HG03378 (cell line): ENCODE results near the gene UBE2L5.

ENCODE experiments used
- ATAC-seq: cut with Tn5 transposase; IDR thresholded peaks from one replicate; pipeline ENCODE4 v1.9.1; 2021; ENCODE audit warnings: mild to moderate bottlenecking, moderate library complexity; ENCODE audit not compliant: unreplicated experiment

The UBE2L5 gene

DNA sequence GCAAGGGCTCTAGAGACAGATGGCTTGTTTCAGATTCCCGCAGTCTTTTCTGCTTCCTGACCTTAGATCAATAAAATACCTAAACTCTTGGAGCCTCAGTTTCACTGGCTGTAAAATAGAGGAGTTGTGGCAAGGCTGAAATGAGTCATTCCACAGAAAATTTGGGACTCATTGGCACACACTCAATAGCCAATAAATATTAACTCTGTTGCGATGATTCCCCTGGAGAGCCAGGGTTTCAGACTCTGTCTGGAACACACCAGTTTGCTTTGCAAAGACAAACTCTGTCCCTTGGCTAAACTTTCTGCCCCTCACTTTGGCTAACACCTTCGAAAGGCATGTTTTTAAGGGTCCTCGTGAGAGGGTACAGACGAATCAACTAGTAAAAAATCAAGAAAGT lies 18.1 kb upstream of the UBE2L5 start:
- no peak for ATAC-seq

DNA sequence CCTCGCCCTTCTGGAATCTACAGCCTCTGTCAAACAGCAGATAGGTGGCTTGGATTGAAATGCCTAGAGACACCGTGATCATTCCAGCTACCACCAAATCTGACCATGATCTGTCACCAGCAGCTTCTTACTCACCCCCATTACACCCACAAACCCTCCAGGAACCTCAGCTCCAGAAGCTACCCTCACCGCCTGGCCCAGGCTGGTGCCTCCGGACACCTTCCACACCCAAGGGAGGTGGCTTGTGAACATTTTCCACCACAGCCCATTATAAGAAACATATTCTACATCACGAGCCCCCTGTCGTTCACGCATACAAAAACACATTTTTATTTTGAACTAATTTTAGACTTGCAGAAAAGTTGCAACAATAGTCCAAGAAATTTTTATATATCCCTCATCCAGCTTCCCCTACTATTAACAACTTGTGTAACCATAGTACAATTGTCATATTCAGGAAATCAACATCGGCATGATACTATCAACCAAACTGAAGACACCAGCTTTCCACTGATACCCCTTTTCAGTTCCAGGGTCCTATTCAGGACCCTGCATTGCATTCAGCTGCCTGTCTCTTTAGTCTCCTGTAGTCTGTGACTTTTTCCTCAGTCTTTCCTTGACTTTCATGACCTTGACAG lies 15.4 kb upstream of the UBE2L5 start:
- ATAC-seq, result no peak

DNA sequence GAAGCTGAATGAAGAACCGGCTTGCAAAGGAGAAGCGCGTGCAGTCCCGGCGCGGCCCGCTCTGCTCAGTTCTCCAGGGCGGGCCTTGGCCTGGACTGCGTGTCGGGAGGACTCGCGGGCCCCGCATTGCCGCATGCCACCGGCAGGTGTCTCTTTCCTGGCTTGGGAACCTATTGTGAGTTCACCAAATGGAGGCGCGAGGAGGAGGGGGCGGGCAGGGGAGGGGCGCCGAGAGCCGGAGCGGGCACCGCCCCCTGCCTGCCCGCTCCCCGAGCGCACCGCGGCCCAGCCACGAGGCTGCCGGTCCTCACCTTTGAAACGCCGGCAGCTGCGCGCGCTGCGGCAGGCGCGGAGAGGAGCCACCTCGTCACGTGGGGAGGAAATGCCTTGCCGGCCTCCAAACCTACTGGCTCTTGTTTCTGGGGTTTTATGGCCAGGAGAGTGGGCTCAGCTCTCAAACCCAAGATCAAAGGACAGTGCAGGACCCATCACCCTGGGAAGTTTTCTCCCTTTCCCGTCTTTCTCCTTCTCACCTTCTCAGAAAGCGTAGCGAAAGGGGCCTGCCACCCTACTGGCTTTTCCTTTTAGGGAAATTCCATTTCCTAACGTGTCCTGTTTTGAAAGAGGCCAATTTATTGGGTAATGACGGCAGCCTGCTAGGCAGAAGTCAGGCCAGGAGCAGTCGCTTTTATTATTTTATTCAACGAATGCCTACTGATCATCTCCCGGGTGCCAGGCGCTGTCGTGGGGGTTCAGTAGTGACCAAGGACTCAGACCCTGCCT lies 13.8 kb upstream of the UBE2L5 start:
- ATAC-seq, result peak; percentile 85

DNA sequence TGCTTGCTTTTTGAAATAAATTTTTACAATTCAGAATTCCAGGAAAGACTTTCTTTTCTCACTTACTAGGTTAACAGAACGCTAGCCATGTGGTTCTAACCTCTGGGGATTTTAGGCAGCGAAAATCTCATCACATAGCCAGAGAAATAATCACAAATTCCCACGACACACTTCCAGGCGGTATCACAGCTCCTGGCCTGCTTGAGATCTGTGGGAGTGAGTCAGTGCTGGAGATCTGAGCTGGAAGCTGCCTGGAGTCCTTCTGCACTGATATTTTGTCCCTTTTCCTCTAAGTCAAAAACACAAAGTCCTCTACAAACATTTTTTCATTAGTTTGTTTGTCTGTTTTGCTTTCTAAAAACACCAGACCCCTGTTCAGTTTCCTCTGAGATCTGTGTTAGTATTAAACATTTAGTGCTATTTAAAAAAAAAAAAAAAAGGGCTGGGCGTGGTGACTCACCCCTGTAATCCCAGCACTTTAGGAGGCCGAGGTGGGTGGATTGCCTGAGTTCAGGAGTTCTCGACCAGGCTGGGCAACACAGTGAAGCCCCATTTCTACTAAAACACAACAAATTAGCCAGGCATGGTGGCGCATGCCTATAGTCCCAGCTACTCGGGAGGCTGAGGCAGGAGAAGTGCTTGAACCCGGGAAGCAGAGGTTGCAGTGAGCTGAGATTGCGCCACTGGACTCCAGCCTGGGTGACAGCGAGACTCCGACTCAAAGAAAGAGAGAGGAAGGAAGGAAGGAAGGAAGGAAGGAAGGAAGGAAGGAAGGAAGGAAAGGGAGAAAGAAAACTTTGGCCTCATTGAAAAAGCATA lies 12.2 kb upstream of the UBE2L5 start:
- no peak for ATAC-seq

DNA sequence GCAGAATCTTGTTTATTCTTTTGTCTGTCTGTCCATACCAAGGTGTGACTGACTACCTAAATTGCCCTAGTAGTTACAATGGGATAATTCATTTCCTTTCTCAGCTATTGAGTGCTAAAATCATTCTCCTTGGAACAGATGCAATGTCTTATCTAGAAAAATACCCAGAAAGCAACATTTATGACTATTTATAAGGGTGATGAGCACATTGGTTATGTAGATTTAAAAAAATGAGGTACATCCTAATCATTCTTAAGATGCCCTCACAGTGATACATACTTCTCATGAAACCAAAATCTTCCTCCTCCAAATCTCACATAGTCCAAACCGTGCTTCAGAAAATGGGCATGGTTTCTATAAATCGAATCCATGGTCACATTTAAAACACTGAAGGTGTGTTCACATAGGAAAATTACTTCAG lies 11.6 kb upstream of the UBE2L5 start:
- no peak for ATAC-seq

DNA sequence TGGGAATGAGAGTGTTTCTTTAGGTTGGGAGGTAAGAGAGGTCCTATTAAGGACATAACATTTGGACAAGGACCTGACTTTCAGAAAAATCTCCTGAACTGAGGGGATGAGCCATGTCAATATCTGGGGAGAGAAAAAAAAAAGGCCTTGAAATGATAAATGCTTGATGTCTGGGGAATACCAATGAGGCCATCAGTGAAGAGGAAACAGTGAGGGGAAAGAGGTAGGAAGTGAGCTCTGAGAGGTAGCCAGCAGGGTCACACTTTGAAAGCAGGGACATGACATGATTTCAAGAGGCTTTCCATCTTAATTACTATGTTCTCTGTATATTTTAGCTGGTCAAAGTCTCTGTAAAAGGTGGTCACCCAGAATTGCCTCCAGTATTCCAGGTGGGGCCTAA lies 9.9 kb upstream of the UBE2L5 start:
- no peak for ATAC-seq

DNA sequence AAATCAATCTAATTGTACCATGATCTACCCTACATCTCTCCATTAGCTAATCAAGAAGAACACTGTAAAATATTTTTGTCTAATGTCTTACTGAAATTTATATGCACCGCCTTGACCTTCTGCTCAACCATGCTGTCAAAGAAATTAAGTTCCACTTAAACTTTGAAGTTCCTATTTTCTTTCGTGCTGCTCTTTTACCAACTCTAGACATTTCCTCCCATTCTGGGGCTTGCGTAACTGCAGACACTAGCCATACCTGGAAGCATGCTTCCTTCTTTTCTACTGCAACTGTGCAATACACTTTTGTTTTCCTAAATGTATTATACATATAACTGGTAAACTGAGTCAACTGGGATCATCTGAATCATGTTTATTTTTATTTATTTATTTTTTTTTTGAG lies 8.5 kb upstream of the UBE2L5 start:
- ATAC-seq, result no peak

DNA sequence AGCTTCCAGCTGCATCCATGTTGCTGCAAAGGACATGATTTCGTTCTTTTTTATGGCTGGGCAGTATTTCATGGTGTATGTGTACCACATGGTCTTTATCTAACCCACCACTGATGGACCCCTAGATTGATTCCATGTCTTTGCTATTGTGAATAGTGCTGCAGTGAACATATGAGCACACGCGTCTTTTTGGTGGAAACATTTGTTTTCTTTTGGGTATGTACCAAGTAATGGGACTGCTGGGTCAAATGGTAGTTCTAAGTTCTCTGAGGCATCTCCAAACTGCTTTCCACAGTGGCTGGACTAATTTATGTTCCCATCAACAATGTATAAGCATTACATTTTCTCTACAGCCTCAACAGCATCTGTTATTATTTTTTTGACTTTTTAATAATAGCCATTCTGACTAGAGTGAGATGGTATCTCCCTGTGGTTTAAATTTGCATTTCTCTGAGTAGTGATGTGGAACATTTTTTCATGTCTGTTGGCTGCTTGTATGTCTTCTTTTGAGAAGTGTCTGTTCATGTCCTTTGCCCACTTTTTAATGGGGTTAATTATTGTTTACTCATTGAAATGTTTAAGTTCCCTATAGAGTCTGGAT lies 6.8 kb upstream of the UBE2L5 start:
- peak; percentile 82 for ATAC-seq

DNA sequence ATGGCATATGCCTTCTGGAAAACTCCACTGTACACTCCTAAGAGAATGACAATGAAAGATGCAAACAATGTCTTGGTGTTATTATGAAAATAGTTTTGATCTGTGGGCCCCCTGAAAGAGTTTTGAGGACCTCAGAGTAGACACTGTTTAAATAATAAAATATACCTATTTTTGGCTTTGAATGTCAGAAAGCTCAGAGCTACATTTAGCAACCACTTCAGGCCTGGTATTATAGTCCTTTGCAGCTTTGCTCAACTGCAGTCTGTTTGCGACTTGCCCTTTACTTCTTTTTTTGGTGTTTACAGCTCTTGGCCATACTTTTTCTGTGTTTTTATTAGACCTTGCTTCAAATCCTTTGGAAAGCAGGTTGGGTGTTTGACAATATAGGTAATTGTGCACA lies 5.8 kb upstream of the UBE2L5 start:
- ATAC-seq, result no peak

DNA sequence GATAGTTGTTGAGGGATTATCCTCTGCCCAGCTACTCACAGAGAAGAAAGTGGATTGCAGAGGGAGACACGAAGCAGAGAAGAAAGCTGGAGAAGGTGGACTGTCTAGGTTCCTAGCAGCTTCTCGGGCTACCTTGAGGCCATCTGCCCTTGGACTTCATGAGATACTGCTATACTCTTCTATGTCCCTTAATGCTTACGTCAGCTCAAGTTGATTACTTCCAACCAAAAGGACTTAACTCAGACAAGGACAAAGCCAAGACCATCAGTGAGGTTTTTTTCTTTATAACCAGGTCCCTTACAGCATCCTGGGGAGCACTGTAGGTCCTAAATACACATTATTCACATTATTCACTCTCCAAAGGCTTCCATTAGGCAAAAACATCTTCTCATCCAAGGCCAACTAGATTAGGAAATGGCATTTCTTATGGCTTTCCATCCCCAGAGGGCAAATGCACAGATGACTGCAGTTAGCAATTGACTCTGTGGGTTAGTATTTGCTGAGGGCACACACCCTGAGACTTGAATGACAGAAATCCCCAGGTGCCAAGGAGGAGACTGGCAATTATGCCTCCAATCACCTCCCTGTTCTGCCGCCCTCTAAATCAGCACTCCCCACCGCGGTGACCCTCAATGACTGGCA lies 4.1 kb upstream of the UBE2L5 start:
- no peak for ATAC-seq

DNA sequence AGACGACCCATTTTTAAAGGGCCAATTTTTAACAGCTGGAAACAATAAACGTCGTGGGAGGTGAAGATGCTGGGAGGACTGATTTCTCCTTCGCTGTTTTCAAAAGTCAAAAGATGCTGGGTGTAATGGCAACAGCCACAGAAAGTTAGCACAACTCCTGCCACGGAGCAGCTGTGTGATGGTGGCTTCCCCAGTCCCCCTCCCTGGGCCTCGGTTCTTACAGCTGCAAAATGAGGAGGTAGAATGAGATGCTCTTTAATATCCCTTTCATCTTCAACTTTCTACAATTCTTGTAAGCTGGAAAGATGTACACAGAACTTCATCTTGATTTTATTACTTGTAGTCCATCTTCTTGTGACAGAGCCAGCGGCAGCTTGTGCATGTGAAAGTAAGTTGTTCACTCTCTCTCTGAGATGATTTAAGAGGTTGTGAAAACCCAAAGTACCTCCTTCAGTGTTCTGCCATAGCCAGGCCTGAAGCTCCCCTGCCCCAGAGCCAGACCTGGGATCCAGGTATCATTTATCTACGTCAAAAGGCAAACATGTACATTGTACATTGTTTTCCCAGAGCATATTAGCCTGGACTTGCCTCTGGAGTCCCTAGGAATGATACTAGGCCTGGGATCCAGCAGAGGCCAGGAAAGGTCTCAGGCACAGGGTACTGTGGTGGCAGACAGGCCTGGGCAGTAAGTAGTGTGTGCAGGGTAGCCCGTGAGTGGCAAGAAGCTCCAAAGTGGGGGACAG lies 3.4 kb upstream of the UBE2L5 start:
- no peak for ATAC-seq

DNA sequence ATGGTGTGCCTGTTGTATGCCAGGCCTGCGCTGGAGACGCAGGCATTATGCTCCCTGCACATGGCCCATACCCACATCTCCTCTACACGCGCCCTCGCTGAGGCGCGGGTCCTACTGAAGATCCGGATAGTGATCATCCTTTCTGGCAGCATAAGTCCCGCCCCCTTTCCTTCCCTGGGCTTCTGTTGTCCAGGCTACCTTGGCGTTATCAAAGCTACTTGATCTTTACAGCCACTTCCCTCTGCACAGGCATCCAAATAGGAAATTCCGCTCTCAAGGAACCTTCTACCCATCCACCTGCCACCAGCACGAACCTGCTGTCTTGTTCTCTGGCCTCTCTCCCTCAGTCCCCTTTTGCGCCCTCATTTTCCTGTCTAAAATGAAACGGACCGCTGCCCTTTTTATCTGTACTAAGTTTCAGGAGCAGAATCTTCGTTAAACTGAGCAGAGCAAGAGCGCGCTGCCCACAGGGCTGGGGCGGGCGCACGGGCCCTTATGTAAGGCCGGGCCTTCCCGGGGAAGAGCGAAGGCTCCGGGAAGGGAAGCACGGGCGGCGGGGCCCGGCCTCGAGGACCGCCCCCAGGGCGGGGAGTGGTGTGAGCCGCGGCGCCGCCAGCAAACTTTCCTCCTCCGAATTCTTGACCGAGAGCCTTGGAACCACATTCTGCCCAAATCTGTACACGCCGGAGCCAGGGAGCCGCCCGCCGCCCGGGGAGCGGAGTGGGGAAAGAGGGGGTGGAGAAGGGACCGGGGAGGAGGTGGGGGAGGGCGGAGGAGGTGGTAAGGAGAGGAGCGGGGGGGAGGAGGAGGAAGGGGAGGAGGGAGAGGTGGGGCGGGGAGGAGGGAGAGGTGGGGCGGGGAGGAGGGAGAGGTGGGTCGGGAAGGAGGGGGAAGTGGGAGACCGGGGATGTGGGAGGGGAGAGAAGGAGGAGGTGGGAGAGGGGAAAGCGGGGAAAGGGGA lies 920 bp upstream of the UBE2L5 start:
- ATAC-seq, result no peak

DNA sequence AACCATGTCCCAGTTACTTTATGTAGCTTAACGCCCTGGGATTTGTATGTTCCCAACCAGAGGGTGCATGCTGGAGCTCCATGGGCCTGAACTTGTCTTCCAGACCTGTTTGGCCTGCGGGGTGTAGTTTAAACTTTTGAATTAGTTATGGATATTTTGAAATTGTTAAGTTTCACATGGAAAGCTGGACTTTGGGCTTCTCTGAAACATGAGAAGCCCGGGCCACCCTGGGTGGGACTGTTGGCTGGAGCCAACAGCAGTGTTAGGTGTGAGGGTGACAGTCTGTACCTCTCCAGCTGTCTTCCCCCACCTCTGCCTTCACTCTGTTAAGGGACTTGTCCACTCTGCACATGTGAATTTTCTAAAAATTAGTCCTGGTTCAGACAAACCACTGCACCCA lies 1.6 kb downstream of the UBE2L5 start:
- no peak for ATAC-seq

DNA sequence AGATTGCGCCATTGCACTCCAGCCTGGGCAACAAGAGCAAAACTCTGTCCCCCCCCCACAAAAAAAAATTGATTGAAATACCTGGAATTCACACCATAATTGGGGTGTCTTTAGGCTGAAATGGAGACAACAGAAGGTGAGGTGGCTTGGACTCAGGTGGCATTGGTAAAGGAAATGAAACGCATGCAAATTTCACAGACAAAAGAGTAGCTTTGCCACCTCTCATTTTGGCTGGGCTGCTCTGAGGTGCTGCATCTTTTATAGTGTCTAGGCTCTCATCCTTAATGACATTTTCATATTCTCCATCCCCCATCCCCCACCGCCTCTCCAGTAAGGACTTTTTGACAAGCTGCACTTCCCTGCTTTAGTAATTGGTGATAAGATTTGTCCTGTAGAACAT lies 6.9 kb downstream of the UBE2L5 start:
- ATAC-seq, result no peak

DNA sequence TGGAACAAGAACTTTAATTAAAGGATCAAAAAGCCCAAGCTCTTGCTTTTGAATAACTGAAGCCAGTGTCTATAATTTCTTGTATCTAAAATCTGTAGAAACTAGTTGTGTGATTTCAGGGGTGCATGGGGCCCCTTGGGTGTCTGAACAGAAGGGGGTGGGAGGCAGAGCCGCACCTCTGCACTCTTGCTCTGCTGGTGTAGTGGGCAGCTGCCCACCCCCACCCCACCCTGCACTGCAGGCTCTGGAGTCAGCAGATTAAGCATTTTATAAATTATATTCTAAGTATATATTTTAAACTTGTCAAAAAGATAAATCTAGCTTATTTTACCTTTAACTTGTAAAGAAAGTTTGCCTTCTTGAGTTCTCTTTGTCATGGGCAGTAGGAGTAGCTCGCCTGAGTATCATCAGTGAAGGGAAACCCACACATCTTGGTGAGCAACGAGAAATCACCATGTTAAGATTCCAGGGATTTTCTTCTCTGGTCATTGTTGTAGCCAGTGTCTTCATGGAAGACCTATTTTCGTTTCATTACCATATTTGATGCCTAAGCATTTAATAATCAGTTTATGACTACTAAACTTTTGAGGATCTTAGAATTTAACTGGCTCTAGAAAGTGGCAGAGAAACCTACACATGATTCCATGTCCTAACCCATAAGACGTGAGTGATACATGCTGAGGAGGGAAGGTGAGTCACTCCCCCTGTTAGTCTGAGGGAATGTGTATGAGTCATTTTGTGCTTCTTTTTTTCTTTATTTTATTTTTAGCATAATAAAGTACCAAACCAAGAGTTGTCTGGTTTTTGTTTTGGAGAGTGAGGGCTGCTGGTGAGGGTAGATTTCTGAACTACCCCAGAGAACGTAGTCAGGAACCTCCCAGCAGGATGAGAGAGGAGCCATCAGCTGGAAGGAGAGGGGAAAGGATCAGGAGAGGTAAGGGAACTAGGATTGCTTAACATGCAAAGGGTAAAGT lies 7.7 kb downstream of the UBE2L5 start:
- ATAC-seq, result peak; percentile 78

DNA sequence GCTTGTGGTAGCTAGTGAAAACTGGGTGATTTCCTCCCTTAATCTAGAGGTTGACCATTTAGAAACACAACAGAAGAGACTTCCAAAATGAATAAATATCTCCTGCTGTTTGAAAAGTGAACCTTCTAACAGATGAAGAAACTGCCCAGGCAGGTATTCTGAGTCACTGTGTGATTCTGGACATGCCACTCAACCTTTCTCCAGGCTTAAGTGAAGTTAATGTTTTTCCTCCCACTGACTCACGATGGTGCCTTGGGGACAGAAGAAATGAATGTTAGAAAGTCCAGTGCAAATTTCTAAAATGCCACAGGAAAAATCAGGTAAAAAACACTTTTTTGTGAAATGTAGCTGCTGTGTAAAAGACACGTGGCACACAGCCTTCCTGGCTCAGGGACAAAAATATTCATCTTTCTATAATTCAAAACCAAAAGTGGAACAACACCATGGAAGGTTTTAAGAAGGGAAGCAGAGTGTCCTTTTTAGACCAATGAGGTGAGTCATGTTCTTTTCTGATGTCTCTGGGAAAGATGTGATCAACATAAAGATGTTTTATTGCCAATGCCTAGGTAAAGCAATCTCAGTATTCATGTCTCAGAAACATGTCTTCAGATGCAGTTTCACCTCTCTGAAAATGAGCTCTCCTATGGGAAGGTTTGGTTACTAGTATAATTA lies 9.1 kb downstream of the UBE2L5 start:
- ATAC-seq, result peak; percentile 42

DNA sequence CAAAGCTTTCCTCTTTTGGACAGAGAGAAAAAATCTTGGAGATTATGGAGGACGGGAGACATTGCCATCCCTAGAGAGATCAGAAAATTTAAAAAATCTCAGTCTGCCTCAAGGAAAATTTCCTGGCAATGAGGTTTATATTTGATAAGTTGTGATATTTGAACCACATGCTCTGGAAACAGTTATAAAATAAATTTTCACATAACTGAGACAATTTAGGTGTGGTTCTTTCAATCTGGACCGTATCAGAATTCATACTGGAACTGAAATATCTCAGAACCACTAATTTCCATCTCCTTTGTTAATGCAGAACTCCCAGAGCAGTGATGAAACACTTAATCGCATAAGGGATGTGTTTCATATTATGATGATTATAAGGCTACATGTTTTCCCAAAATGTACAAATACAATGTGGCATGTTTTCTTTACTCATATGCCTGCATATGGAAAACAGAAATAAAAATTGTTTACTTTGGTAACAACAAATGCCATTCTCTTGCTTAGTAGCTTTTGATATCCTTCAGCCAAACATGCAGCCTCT lies 13.7 kb downstream of the UBE2L5 start:
- ATAC-seq, result no peak
